ENCODE results near the gene SMC5. TPM values are rescaled to one million over a fixed set of nuclear protein-coding genes. Genes with fewer than 3 reads are reported as not detected.
A peak's percentile ranks its signal among the peaks of the same experiment; 100 is the strongest.
"Not testable (repeated sequence)": the region's sequence is repeated elsewhere in the genome, so short reads cannot be mapped to it uniquely, and the experiment has no call there.

SMC5 gene
- polyA plus RNA-seq, 3 donors = 33.9 to 61.9 (median 53.0) TPM

- no peak for DNase-seq
Observed at GRCh38 chr9:70261131-70261870, 2.5 kb downstream of the SMC5 start.

- no peak for DNase-seq
Observed at GRCh38 chr9:70262366-70262765, 3.6 kb downstream of the SMC5 start.

- DNase-seq = no peak
Observed at GRCh38 chr9:70262948-70263347, 4.2 kb downstream of the SMC5 start.

GRCh38 chr9:70263421-70263820, 4.6 kb downstream of the SMC5 start:
- DNase-seq = no peak

GRCh38 chr9:70278305-70278704, 19.5 kb downstream of the SMC5 start:
- no peak for DNase-seq

- DNase-seq = no peak
Observed at GRCh38 chr9:70283848-70284247, 25.1 kb downstream of the SMC5 start.

- DNase-seq = peak; percentile 66
Observed at GRCh38 chr9:70285246-70285645, 26.5 kb downstream of the SMC5 start.

GRCh38 chr9:70285981-70286598, 27.3 kb downstream of the SMC5 start:
- peak; percentile 4 for DNase-seq

GRCh38 chr9:70290626-70291025, 31.8 kb downstream of the SMC5 start:
- no peak for DNase-seq

- DNase-seq = no peak
Observed at GRCh38 chr9:70291446-70291845, 32.7 kb downstream of the SMC5 start.

- no peak for DNase-seq
Observed at GRCh38 chr9:70292253-70292652, 33.5 kb downstream of the SMC5 start.

- DNase-seq = no peak
Observed at GRCh38 chr9:70293214-70293613, 34.4 kb downstream of the SMC5 start.

- DNase-seq = no peak
Observed at GRCh38 chr9:70297141-70297540, 38.4 kb downstream of the SMC5 start.

GRCh38 chr9:70298245-70298771, 39.5 kb downstream of the SMC5 start:
- no peak for DNase-seq

GRCh38 chr9:70303268-70303667, 44.5 kb downstream of the SMC5 start:
- DNase-seq = no peak

GRCh38 chr9:70304810-70305209, 46.0 kb downstream of the SMC5 start:
- DNase-seq = no peak

- no peak for DNase-seq
Observed at GRCh38 chr9:70315389-70315788, 56.6 kb downstream of the SMC5 start.

GRCh38 chr9:70318002-70318401, 59.2 kb downstream of the SMC5 start:
- DNase-seq = no peak

- DNase-seq = no peak
Observed at GRCh38 chr9:70322096-70322495, 63.3 kb downstream of the SMC5 start.

GRCh38 chr9:70324963-70325362, 66.2 kb downstream of the SMC5 start:
- no peak for DNase-seq

GRCh38 chr9:70328625-70329024, 69.8 kb downstream of the SMC5 start:
- DNase-seq = not testable (repeated sequence)

- DNase-seq = peak; percentile 22
Observed at GRCh38 chr9:70340572-70340971, 81.8 kb downstream of the SMC5 start.

- no peak for DNase-seq
Observed at GRCh38 chr9:70347046-70347445, 88.3 kb downstream of the SMC5 start.

GRCh38 chr9:70352356-70352755, 93.6 kb downstream of the SMC5 start:
- no peak for DNase-seq

Measured in renal pelvis (tissue), 4 donors.